ENCODE data around the gene NDRG3.
"Not testable (repeated sequence)": the region's sequence is repeated elsewhere in the genome, so short reads cannot be mapped to it uniquely, and the experiment has no call there.

The NDRG3 gene

GRCh38 chr20:36758276-36758675 lies 12.4 kb upstream of the NDRG3 start:
- no peak for DNase-seq

- no peak for DNase-seq
Measured at GRCh38 chr20:36756496-36756895, 10.6 kb upstream of the NDRG3 start.

GRCh38 chr20:36754656-36755222 lies 8.8 kb upstream of the NDRG3 start:
- DNase-seq: peak; percentile 68

- DNase-seq: no peak
Measured at GRCh38 chr20:36752582-36752981, 6.7 kb upstream of the NDRG3 start.

- peak; percentile 15 for DNase-seq
Measured at GRCh38 chr20:36745234-36745926, 510 bp downstream of the NDRG3 start.

- no peak for DNase-seq
Measured at GRCh38 chr20:36744764-36745191, 1.1 kb downstream of the NDRG3 start.

- DNase-seq: no peak
Measured at GRCh38 chr20:36744243-36744642, 1.6 kb downstream of the NDRG3 start.

GRCh38 chr20:36742558-36742957 lies 3.3 kb downstream of the NDRG3 start:
- DNase-seq: no peak

- no peak for DNase-seq
Measured at GRCh38 chr20:36741072-36741471, 4.8 kb downstream of the NDRG3 start.

GRCh38 chr20:36737183-36737499 lies 8.7 kb downstream of the NDRG3 start:
- DNase-seq: no peak

- no peak for DNase-seq
Measured at GRCh38 chr20:36736451-36737182, 9.3 kb downstream of the NDRG3 start.

GRCh38 chr20:36732456-36732855 lies 13.4 kb downstream of the NDRG3 start:
- DNase-seq: no peak

- peak; percentile 25 for DNase-seq
Measured at GRCh38 chr20:36728986-36729385, 16.9 kb downstream of the NDRG3 start.

- no peak for DNase-seq
Measured at GRCh38 chr20:36726168-36726567, 19.7 kb downstream of the NDRG3 start.

GRCh38 chr20:36720510-36720909 lies 25.4 kb downstream of the NDRG3 start:
- DNase-seq: no peak

- peak; percentile 35 for DNase-seq
Measured at GRCh38 chr20:36717657-36718056, 28.2 kb downstream of the NDRG3 start.

- DNase-seq: no peak
Measured at GRCh38 chr20:36717021-36717420, 28.9 kb downstream of the NDRG3 start.

- no peak for DNase-seq
Measured at GRCh38 chr20:36712775-36713174, 33.1 kb downstream of the NDRG3 start.

- DNase-seq: no peak
Measured at GRCh38 chr20:36709126-36709525, 36.8 kb downstream of the NDRG3 start.

- no peak for DNase-seq
Measured at GRCh38 chr20:36703530-36703929, 42.4 kb downstream of the NDRG3 start.

- no peak for DNase-seq
Measured at GRCh38 chr20:36700438-36700837, 45.5 kb downstream of the NDRG3 start.

- DNase-seq: not testable (repeated sequence)
Measured at GRCh38 chr20:36695467-36695866, 50.4 kb downstream of the NDRG3 start.

GRCh38 chr20:36688630-36689029 lies 57.3 kb downstream of the NDRG3 start:
- no peak for DNase-seq

GRCh38 chr20:36687850-36688249 lies 58.0 kb downstream of the NDRG3 start:
- DNase-seq: no peak

Measured in hematopoietic multipotent progenitor cell treated with erythropoietin and hydrocortisone succinate and interleukin-3 and kit ligand, for 8 days (in vitro differentiated cells).